IMR-90 (cell line): ENCODE measurements around the gene COLEC12. TPM values are rescaled to one million over a fixed set of nuclear protein-coding genes. Genes with fewer than 3 reads are reported as not detected.

ENCODE experiments used
- ATAC-seq: fragments of 200-7000 bp; cut with Tn5 transposase; 2 replicates; pipeline ENCODE4 v1.9.1; 2020; ENCODE audit warnings: low read depth, mild to moderate bottlenecking, moderate library complexity
- BruUV-seq: library from RNA; stranded (reverse); fragments of 400-500 nt; replicated peaks from 2 replicates; lab custom pipeline; 2021; lab: Mats Ljungman, UMichigan
- CTCF ChIA-PET: fragments of 300-600 bp; formaldehyde crosslinking; extraction: SDS; loops from one replicate; lab custom pipeline; 2021; ENCODE audit warnings: antibody characterized with exemption; lab: Yijun Ruan, JAX
- POLR2A ChIA-PET: fragments of 300-600 bp; sonication (Branson Sonifier 250); formaldehyde crosslinking; loops from one replicate; lab custom pipeline; 2022; ENCODE audit warnings: antibody characterized with exemption; ENCODE audit not compliant: unreplicated experiment; lab: Charles Lee
- DNase-seq: peaks from one replicate; pipeline ENCODE4 v3.0.0; 2013
- H2AFZ ChIP-seq: replicated peaks from 2 replicates; pipeline ENCODE3; 2013; ENCODE audit warnings: low read length, mild to moderate bottlenecking; ENCODE audit not compliant: poor library complexity
- H2AK5ac ChIP-seq: 2 replicates; pipeline ENCODE4 v1.6.1; 2013; ENCODE audit warnings: low read depth, low read length, inconsistent platforms
- H2AK9ac ChIP-seq: replicated peaks from 2 replicates; pipeline ENCODE3; 2013; ENCODE audit warnings: mild to moderate bottlenecking, low read depth, low read length, moderate library complexity; ENCODE audit not compliant: poor library complexity
- H2BK120ac ChIP-seq: 2 replicates; pipeline ENCODE4 v1.6.1; 2013; ENCODE audit warnings: low read depth, low read length, inconsistent platforms
- H2BK15ac ChIP-seq: 3 replicates; pipeline ENCODE4 v1.6.1; 2013; ENCODE audit warnings: low read depth, low read length, inconsistent platforms
- H2BK20ac ChIP-seq: 2 replicates; pipeline ENCODE4 v1.6.1; 2013; ENCODE audit warnings: low read depth, mild to moderate bottlenecking, inconsistent platforms, low read length, moderate library complexity
- H2BK5ac ChIP-seq: 2 replicates; pipeline ENCODE4 v1.6.1; 2013; ENCODE audit warnings: mild to moderate bottlenecking, low read depth, low read length, inconsistent platforms; ENCODE audit not compliant: poor library complexity, severe bottlenecking
- H3K14ac ChIP-seq: replicated peaks from 2 replicates; pipeline ENCODE4 v1.6.1; 2013; ENCODE audit warnings: low read depth, low read length, inconsistent platforms
- H3K18ac ChIP-seq: 2 replicates; pipeline ENCODE4 v1.6.1; 2013; ENCODE audit warnings: low read depth, low read length, control low read depth
- H3K23ac ChIP-seq: 2 replicates; pipeline ENCODE4 v1.6.1; 2013; ENCODE audit warnings: low read depth, low read length, inconsistent platforms
- H3K27ac ChIP-seq: 2 replicates; pipeline ENCODE4 v1.5.1; 2013; ENCODE audit warnings: mild to moderate bottlenecking, control low read depth, low read length; ENCODE audit not compliant: insufficient read depth
- H3K27me3 ChIP-seq: 2 replicates; pipeline ENCODE4 v1.6.1; 2013; ENCODE audit warnings: low read length; ENCODE audit not compliant: control insufficient read depth, insufficient read depth
- H3K36me3 ChIP-seq: 2 replicates; pipeline ENCODE4 v1.6.1; 2013; ENCODE audit warnings: low read length, mixed read lengths; ENCODE audit not compliant: control insufficient read depth, insufficient read depth
- H3K4ac ChIP-seq: 2 replicates; pipeline ENCODE4 v1.6.1; 2013; ENCODE audit warnings: low read depth, low read length, inconsistent platforms
- H3K4me1 ChIP-seq: 2 replicates; pipeline ENCODE4 v1.6.1; 2013; ENCODE audit warnings: low read length, mixed read lengths; ENCODE audit not compliant: control insufficient read depth, insufficient read depth
- H3K4me2 ChIP-seq: 2 replicates; pipeline ENCODE4 v1.6.1; 2013; ENCODE audit warnings: low read depth, mild to moderate bottlenecking, control low read depth, low read length, moderate library complexity
- H3K4me3 ChIP-seq: 2 replicates; pipeline ENCODE4 v1.5.1; 2013; ENCODE audit warnings: low read depth, mild to moderate bottlenecking, control low read depth, low read length, moderate library complexity; ENCODE audit not compliant: insufficient read depth
- H3K56ac ChIP-seq: 2 replicates; pipeline ENCODE4 v1.6.1; 2013; ENCODE audit warnings: low read length, inconsistent platforms; ENCODE audit not compliant: insufficient read depth; ENCODE audit errors: extremely low read depth
- H3K79me1 ChIP-seq, 2 experiments: 2 replicates each; pipeline ENCODE4 v1.6.1; 2013; ENCODE audit warnings: low read length in 2 of 2, inconsistent platforms in 1 of 2, low read depth in 1 of 2
- H3K9ac ChIP-seq: 2 replicates; pipeline ENCODE4 v1.6.1; 2013; ENCODE audit warnings: low read depth, low read length, control low read depth
- H3K9me1 ChIP-seq: 2 replicates; pipeline ENCODE4 v1.6.1; 2013; ENCODE audit warnings: low read length, inconsistent platforms; ENCODE audit not compliant: insufficient read depth
- H3K9me3 ChIP-seq: 2 replicates; pipeline ENCODE4 v1.6.1; 2013; ENCODE audit warnings: low read length; ENCODE audit not compliant: control insufficient read depth, insufficient read depth
- H4K20me1 ChIP-seq: 2 replicates; pipeline ENCODE4 v1.6.1; 2013; ENCODE audit warnings: low read length, inconsistent platforms; ENCODE audit not compliant: insufficient read depth
- H4K5ac ChIP-seq: 2 replicates; pipeline ENCODE4 v1.6.1; 2013; ENCODE audit warnings: mild to moderate bottlenecking, low read depth, low read length, control low read depth
- H4K8ac ChIP-seq, 2 experiments: 2 replicates each; pipeline ENCODE4 v1.6.1; 2013; ENCODE audit warnings: low read depth in 2 of 2, low read length in 2 of 2, control low read depth in 1 of 2, inconsistent platforms in 1 of 2
- H4K91ac ChIP-seq: 2 replicates; pipeline ENCODE4 v1.6.1; 2013; ENCODE audit warnings: low read depth, low read length, inconsistent platforms; ENCODE audit not compliant: insufficient read depth
- MAFK ChIP-seq: IDR thresholded peaks from 2 replicates; pipeline ENCODE4 v1.6.1; 2012; ENCODE audit warnings: low read depth, low read length, improper control_type of control experiment
- POLR2A ChIP-seq: IDR thresholded peaks from 2 replicates; pipeline ENCODE4 v1.6.1; 2012; ENCODE audit warnings: mild to moderate bottlenecking, low read depth, low read length
- WGBS, 2 experiments: methylation state at CpG; one replicate each; pipeline versions ENCODE4 v1.1.5 to v1.1.7; 2013; ENCODE audit warnings: missing lambda C conversion rate in 2 of 2; ENCODE audit not compliant: insufficient read length in 1 of 2; ENCODE audit errors: extremely low coverage in 2 of 2; 5-methylcytosine and 5-hydroxymethylcytosine counted together
- dilution Hi-C: fragments of 300-500 bp; cut with HindIII; formaldehyde crosslinking; loops from one replicate; pipeline ENCODE4 v1.14.3; 2018; ENCODE audit warnings: low sequenced_read_pairs; ENCODE audit not compliant: unreplicated experiment
- in situ Hi-C: fragments of 300-500 bp; cut with MboI; formaldehyde crosslinking; loops from 3 replicates; pipeline ENCODE4 v1.14.3; 2019; ENCODE audit warnings: low sequenced_read_pairs, inconsistent platforms, mixed read lengths
- intact Hi-C: fragments of 100-400 bp; cut with micrococcal nuclease; formaldehyde crosslinking; loops from 2 replicates; pipeline ENCODE4 v1.10.0; 2022
- polyA plus RNA-seq, 3 experiments: library from polyadenylated mRNA; depleted of rRNA; stranded (reverse); fragments of >200 nt; gene quantifications; 2 replicates each; pipeline ENCODE4 v1.2.3, GENCODE V29; 2012; ENCODE audit warnings: low replicate concordance in 1 of 3
- total RNA-seq: library from RNA; depleted of rRNA; stranded (reverse); fragments of >200 nt; gene quantifications from 2 replicates; pipeline ENCODE4 v1.2.3, GENCODE V29; 2012

Gene COLEC12
- total and polyA plus RNA-seq, 2 of the 4 experiments (the other 2 are of a cell fraction): 1.0 to 2.3 TPM

DNA sequence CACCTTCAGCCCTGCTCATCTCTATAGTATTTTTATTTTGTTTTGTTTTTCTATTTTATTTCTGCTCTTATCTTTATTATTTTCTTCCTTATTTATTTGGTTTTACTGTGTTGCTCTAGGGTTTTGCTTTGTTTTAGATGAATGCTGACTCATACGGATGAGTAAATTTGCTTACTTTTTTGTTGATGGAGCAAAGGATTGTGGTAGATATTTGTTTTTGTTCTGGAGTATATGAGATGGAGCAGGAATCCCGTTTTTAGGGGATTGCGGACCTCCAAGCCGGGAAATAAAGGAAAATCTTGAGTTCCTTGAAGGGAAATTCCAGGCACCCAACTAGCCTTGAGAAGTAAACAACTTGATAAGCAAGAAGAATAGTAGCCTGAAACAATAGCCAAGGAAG, 15.3 kb upstream of the COLEC12 start:
- no peak overlapping the region for H3K4me2 ChIP-seq
- no peak overlapping the region for H2AFZ ChIP-seq
- no peak overlapping the region for H2BK5ac ChIP-seq
- ChIA-PET CTCF (no interaction called here), POLR2A (no interaction called here)
- H4K8ac ChIP-seq: no peak overlapping the region
- TF ChIP-seq POLR2A: no peak
- 0 out of 2 replicates have a peak, but pooled peaks have one; percentile 45 for TF ChIP-seq MAFK
- BruUV-seq: no TSS peak
- H4K20me1 ChIP-seq: no peaks in the 10 kb centered on the region
- H3K36me3 ChIP-seq: no peaks in the 10 kb centered on the region
- ATAC-seq (no peak), DNase-seq (no peak)
- H3K23ac ChIP-seq: no peak overlapping the region
- no peak overlapping the region for H3K56ac ChIP-seq
- no peak overlapping the region for H4K5ac ChIP-seq
- no peak overlapping the region for H3K27ac ChIP-seq
- in situ Hi-C loops (no loop called here), intact Hi-C loops (no loop called here), dilution Hi-C loops (no loop called here)
- no peak overlapping the region for H3K4me3 ChIP-seq
- no peaks in the 10 kb centered on the region for H3K79me1 ChIP-seq
- no peak overlapping the region for H2BK15ac ChIP-seq
- no peak overlapping the region for H2AK5ac ChIP-seq
- H4K91ac ChIP-seq: no peak overlapping the region
- H3K9ac ChIP-seq: no peak overlapping the region
- H2BK120ac ChIP-seq: no peak overlapping the region
- no peak overlapping the region for H2BK20ac ChIP-seq
- no peak overlapping the region for H3K14ac ChIP-seq
- no peak overlapping the region for H3K4ac ChIP-seq
- H3K27me3 ChIP-seq: no peaks in the 10 kb centered on the region
- no peaks in the 10 kb centered on the region for H3K9me3 ChIP-seq
- no peaks in the 10 kb centered on the region for H3K9me1 ChIP-seq
- WGBS, 2 experiments: no CpG with 5 or more reads among the region's 4 CpGs
- H2AK9ac ChIP-seq: no peak overlapping the region
- no peak overlapping the region for H3K18ac ChIP-seq
- H3K4me1 ChIP-seq: peaks cover 4% of the 10 kb centered on the region; the same call in 1 of the 2 replicates
